SU-DHL-6 (cell line): Measurements from ENCODE around the gene CWC25.

Experiments
- EZH2phosphoT487 ChIP-seq: fragments of 200-600 bp; sonication (generic), shearing (Covaris generic); conservative IDR thresholded peaks from 2 replicates; pipeline ENCODE4 v1.6.1; 2018; ENCODE audit warnings: mild to moderate bottlenecking, antibody characterized with exemption, low read length, moderate library complexity, mixed read lengths
- TF ChIP-seq, protein P1 (sequence below): fragments of 200-600 bp; sonication (generic); IDR thresholded peaks from one replicate; pipeline ENCODE4 v1.5.1; 2017; ENCODE audit warnings: antibody characterized with exemption, mild to moderate bottlenecking, low read length, moderate library complexity; ENCODE audit not compliant: insufficient read depth, poor library complexity, severe bottlenecking

DNA sequence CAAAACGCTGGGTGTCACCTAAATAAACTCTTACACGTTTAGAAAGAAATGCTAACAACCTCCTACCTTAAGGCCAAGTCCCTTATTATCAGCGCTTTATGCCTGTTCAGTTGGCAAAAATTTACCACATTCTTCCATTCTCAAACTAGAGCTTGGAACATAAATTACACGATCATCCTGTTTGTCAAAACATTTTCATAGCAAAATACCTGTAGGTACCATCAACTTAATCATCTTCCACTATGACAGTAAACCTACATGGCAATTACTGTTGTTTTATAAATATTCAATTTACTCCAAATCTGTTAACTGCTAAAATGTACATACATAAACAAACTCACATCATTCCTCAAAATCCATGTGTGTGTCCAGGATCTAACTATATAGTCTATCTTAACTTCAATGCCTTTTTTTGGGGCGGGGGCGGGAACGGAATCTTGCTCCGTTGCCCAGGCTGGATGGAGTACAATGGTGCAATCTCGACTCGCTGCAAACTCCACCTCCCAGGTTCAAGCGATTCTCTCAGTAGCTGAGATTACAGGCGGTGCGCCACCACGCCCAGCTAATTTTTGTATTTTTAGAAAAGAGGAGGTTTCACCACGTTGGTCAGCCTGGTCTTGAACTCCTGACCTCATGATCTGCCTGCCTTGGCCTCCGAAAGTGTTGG is 24.0 kb upstream of the CWC25 start:
- no peak for TF ChIP-seq EZH2phosphoT487
- TF ChIP-seq, protein P1, sequence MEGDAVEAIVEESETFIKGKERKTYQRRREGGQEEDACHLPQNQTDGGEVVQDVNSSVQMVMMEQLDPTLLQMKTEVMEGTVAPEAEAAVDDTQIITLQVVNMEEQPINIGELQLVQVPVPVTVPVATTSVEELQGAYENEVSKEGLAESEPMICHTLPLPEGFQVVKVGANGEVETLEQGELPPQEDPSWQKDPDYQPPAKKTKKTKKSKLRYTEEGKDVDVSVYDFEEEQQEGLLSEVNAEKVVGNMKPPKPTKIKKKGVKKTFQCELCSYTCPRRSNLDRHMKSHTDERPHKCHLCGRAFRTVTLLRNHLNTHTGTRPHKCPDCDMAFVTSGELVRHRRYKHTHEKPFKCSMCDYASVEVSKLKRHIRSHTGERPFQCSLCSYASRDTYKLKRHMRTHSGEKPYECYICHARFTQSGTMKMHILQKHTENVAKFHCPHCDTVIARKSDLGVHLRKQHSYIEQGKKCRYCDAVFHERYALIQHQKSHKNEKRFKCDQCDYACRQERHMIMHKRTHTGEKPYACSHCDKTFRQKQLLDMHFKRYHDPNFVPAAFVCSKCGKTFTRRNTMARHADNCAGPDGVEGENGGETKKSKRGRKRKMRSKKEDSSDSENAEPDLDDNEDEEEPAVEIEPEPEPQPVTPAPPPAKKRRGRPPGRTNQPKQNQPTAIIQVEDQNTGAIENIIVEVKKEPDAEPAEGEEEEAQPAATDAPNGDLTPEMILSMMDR: no peak
